GM11168 (cell line): ENCODE results near the gene SOX5.

ENCODE experiments used
- in situ Hi-C: fragments of 300-500 bp; cut with MboI; formaldehyde crosslinking; loops from one replicate; pipeline ENCODE4 v1.12.0; 2022; ENCODE audit warnings: low sequenced_read_pairs; ENCODE audit not compliant: unreplicated experiment

The SOX5 gene

GRCh38 chr12:23704992-23705943, 244.2 kb downstream of the SOX5 start:
- in situ Hi-C loops, result no loop called here

- in situ Hi-C loops, result no loop called here
These were observed 246.4 kb downstream of the SOX5 start for GRCh38 chr12:23703051-23703450.

GRCh38 chr12:23699031-23699430, 250.4 kb downstream of the SOX5 start:
- in situ Hi-C loops, result no loop called here

GRCh38 chr12:23694920-23695319, 254.6 kb downstream of the SOX5 start:
- in situ Hi-C loops, result no loop called here

GRCh38 chr12:23694307-23694706, 255.2 kb downstream of the SOX5 start:
- in situ Hi-C loops, result no loop called here

- in situ Hi-C loops, result no loop called here
These were observed 261.5 kb downstream of the SOX5 start for GRCh38 chr12:23687947-23688346.

- in situ Hi-C loops, result no loop called here
These were observed 263.4 kb downstream of the SOX5 start for GRCh38 chr12:23686095-23686494.

- in situ Hi-C loops, result no loop called here
These were observed 265.3 kb downstream of the SOX5 start for GRCh38 chr12:23684121-23684520.

- in situ Hi-C loops, result no loop called here
These were observed 268.2 kb downstream of the SOX5 start for GRCh38 chr12:23681237-23681636.

- in situ Hi-C loops, result no loop called here
These were observed 275.4 kb downstream of the SOX5 start for GRCh38 chr12:23674064-23674463.

GRCh38 chr12:23671881-23672280, 277.6 kb downstream of the SOX5 start:
- in situ Hi-C loops, result no loop called here

GRCh38 chr12:23670684-23671083, 278.8 kb downstream of the SOX5 start:
- in situ Hi-C loops, result no loop called here

- in situ Hi-C loops, result no loop called here
These were observed 279.8 kb downstream of the SOX5 start for GRCh38 chr12:23669691-23670090.

- in situ Hi-C loops, result no loop called here
These were observed 282.6 kb downstream of the SOX5 start for GRCh38 chr12:23666866-23667265.

GRCh38 chr12:23662966-23663365, 286.5 kb downstream of the SOX5 start:
- in situ Hi-C loops, result no loop called here

- in situ Hi-C loops, result no loop called here
These were observed 290.3 kb downstream of the SOX5 start for GRCh38 chr12:23659131-23659530.

GRCh38 chr12:23657598-23657997, 291.9 kb downstream of the SOX5 start:
- in situ Hi-C loops, result no loop called here

GRCh38 chr12:23655884-23656283, 293.6 kb downstream of the SOX5 start:
- in situ Hi-C loops, result no loop called here

GRCh38 chr12:23655112-23655511, 294.4 kb downstream of the SOX5 start:
- in situ Hi-C loops, result no loop called here

GRCh38 chr12:23648546-23648945, 300.9 kb downstream of the SOX5 start:
- in situ Hi-C loops, result no loop called here

- in situ Hi-C loops, result no loop called here
These were observed 308.7 kb downstream of the SOX5 start for GRCh38 chr12:23640754-23641153.

GRCh38 chr12:23634344-23634743, 315.1 kb downstream of the SOX5 start:
- in situ Hi-C loops, result no loop called here
